Coronary artery (tissue), 2 donors: ENCODE results near the gene UBASH3A.
"Not testable (repeated sequence)": the region's sequence is repeated elsewhere in the genome, so short reads cannot be mapped to it uniquely, and the experiment has no call there.

Experiments used
- DNase-seq: peaks from one replicate; pipeline ENCODE4 v3.0.0-alpha.2; 2017; ENCODE audit warnings: low spot score
- H3K27ac ChIP-seq, 2 donors: fragments of 200-600 bp; sonication (generic); one replicate each; pipeline ENCODE4 v1.5.1; 2016 to 2019
- H3K4me3 ChIP-seq: fragments of 200-600 bp; sonication (generic); 2 replicates; pipeline ENCODE4 v1.5.1; 2016; ENCODE audit warnings: mild to moderate bottlenecking, moderate library complexity
- CTCF ChIP-seq: fragments of 200-600 bp; sonication (generic); IDR thresholded peaks from one replicate; pipeline ENCODE4 v1.5.1; 2019; ENCODE audit warnings: antibody characterized with exemption

Gene UBASH3A

GRCh38 chr21:42404539-42404938, 837 bp downstream of the UBASH3A start:
- Histone ChIP-seq H3K27ac (no peak overlapping the region), H3K4me3 (no peak overlapping the region)
- TF ChIP-seq CTCF: no peak
- no peak for DNase-seq

DNA sequence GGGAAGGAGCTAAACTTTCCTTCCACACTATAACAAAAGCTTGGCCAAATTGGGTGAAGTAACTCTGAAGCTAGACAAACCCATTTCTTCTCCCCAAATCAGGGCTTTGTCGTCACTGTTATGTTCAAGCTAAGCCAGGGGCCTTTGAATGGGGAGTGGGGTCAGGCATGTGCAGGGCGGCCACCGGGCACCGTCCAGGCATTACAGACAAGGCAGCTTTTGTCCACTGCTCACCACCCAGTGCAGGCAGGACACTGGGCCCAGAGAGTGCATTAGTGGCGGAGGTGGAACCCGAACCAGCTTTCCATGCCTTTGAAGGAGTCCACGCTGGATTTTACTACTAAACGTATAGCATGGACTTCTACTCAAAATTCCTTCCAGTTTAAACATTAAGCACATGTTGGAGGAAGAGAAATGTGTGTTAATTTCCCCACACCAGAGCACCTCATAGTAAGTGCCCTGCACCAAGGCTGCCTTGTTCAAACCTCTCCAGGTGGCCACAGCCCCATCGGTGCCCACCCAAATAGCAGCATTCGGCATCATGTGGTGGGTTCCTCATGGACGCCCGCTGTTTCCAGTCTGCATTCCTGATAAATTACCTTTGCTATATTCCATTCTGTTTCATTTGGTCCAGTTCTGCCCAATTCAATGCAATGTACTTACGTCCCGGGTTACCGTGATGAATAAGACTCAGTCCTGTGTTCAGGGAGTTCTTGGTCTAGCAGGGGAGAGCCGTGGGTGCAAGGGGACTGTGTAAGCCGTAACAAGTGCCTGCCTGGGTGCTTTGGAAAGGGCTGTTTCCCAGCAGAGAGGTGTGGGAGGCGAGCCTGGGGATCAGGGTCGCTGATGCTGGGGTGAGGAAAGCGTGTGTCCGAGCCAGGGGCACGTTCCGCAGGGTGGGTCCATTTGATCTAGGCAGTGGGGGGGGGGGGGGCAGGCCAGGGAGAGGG, 1.6 kb downstream of the UBASH3A start:
- H3K4me3 ChIP-seq: no peak overlapping the region
- DNase-seq: no peak
- no peak for TF ChIP-seq CTCF
- no peak overlapping the region for H3K27ac ChIP-seq

- TF ChIP-seq CTCF: no peak
- no peak overlapping the region for H3K27ac ChIP-seq
- DNase-seq: no peak
- H3K4me3 ChIP-seq: no peak overlapping the region
These were observed 2.5 kb downstream of the UBASH3A start for GRCh38 chr21:42406201-42406621.

GRCh38 chr21:42406866-42407265, 3.2 kb downstream of the UBASH3A start:
- Histone ChIP-seq H3K27ac (no peak overlapping the region), H3K4me3 (no peak overlapping the region)
- no peak for DNase-seq
- no peak for TF ChIP-seq CTCF

DNA sequence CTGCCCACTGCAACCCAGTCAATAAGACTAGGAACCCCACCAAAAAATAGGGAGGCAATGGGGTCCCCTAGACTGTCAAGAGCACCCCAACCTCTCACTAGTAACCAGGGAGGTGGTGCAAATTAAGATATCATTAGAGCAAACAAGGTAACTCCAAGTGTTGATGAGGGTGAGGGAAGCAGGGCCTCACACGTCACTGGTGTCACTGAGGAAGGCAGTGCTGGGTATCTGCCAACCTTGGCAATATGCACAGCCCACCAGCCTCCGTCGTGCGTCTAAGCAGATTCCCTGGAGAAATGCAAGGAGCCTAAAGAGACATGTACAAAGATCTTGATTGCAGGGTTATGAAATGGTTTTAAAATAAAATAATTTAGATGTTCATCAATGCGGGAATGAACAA, 3.8 kb downstream of the UBASH3A start:
- DNase-seq: no peak
- TF ChIP-seq CTCF: no peak
- Histone ChIP-seq H3K4me3 (no peak overlapping the region), H3K27ac (no peak overlapping the region)

DNA sequence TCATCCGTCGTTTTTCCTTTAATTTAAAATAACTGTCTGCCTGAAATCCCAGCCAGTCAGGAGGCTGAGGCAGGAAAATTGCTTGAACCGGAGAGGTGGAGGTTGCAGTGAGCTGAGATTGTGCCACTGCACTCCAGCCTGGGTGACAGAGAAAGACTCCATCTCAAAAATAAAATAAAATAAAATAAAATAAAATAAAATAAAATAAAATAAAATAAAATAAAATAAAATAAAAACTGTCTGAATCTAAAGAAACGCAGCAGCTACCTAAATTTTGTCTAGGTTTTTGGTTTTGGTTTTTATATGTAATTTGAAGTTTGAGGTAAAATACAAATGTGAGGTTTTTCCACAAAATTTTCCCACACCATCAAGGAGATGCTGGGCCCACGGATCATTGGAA, 5.0 kb downstream of the UBASH3A start:
- DNase-seq, H3K4me3 ChIP-seq, H3K27ac ChIP-seq: not testable (repeated sequence)

DNA sequence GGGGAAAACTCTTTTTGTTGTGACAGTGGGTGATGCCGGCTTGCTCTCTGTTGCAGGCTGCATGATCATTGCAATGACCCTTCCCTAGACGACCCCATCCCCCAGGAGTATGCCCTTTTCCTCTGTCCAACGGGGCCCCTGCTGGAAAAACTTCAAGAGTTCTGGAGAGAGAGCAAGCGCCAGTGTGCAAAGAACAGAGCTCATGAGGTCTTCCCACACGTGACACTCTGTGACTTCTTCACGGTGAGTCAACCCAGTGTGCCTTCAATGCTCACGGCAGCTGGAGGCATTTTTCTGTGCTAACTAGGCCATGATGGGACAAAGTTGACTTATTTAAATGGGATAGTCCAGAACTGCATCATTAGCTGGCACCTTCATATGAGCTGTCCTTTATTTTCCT, 5.7 kb downstream of the UBASH3A start:
- no peak for DNase-seq
- Histone ChIP-seq H3K4me3 (no peak overlapping the region), H3K27ac (no peak overlapping the region)
- TF ChIP-seq CTCF: no peak
